HUES64 (cell line): Measurements from ENCODE around the gene FAM83G.
"Not testable (repeated sequence)": the region's sequence is repeated elsewhere in the genome, so short reads cannot be mapped to it uniquely, and the experiment has no call there.

ENCODE experiments used
- H3K27ac ChIP-seq: 2 replicates; pipeline ENCODE4 v1.7.0; 2013; ENCODE audit warnings: low read depth, low read length, inconsistent platforms
- H3K27me3 ChIP-seq: 2 replicates; pipeline ENCODE4 v1.6.1; 2013; ENCODE audit warnings: mild to moderate bottlenecking, low read length; ENCODE audit not compliant: insufficient read depth
- H3K36me3 ChIP-seq: 2 replicates; pipeline ENCODE4 v1.6.1; 2013; ENCODE audit warnings: mild to moderate bottlenecking, low read length; ENCODE audit not compliant: insufficient read depth
- H3K4me1 ChIP-seq: 2 replicates; pipeline ENCODE4 v1.6.1; 2013; ENCODE audit warnings: mild to moderate bottlenecking, low read length, moderate library complexity; ENCODE audit not compliant: insufficient read depth
- H3K4me3 ChIP-seq: 2 replicates; pipeline ENCODE4 v1.5.1; 2013; ENCODE audit warnings: mild to moderate bottlenecking, low read length, moderate library complexity
- H3K9ac ChIP-seq: 2 replicates; pipeline ENCODE4 v1.6.1; 2013; ENCODE audit warnings: mild to moderate bottlenecking, low read depth, low read length
- H3K9me3 ChIP-seq: 2 replicates; pipeline ENCODE4 v1.6.1; 2013; ENCODE audit warnings: low read depth, low read length; ENCODE audit not compliant: insufficient read depth
- WGBS: fragments of 150-250, 120-280 bp; methylation state at CpG from one replicate; pipeline ENCODE4 v1.1.7; 2013; ENCODE audit warnings: missing lambda C conversion rate; 5-methylcytosine and 5-hydroxymethylcytosine counted together

Gene FAM83G

GRCh38 chr17:19037547-19037946, 33.0 kb upstream of the FAM83G start:
- H3K4me1 ChIP-seq, H3K36me3 ChIP-seq, H3K4me3 ChIP-seq, H3K9me3 ChIP-seq, H3K9ac ChIP-seq, H3K27ac ChIP-seq, H3K27me3 ChIP-seq: not testable (repeated sequence)
- no CpG with 5 or more reads among the region's 6 CpGs for WGBS

GRCh38 chr17:19036186-19036585, 31.6 kb upstream of the FAM83G start:
- H3K4me3 ChIP-seq, H3K9ac ChIP-seq, H3K27ac ChIP-seq, H3K9me3 ChIP-seq, H3K4me1 ChIP-seq, H3K27me3 ChIP-seq, H3K36me3 ChIP-seq: not testable (repeated sequence)
- no CpG with 5 or more reads among the region's 6 CpGs for WGBS

GRCh38 chr17:19032377-19032988, 27.9 kb upstream of the FAM83G start:
- H3K27ac ChIP-seq, H3K4me3 ChIP-seq, H3K27me3 ChIP-seq, H3K36me3 ChIP-seq, H3K9ac ChIP-seq, H3K9me3 ChIP-seq, H3K4me1 ChIP-seq: not testable (repeated sequence)
- no CpG with 5 or more reads among the region's 24 CpGs for WGBS

- H3K27me3 ChIP-seq, H3K4me3 ChIP-seq, H3K9me3 ChIP-seq, H3K4me1 ChIP-seq, H3K36me3 ChIP-seq, H3K27ac ChIP-seq, H3K9ac ChIP-seq: not testable (repeated sequence)
- no CpG with 5 or more reads among the region's 4 CpGs for whole genome bisulfite sequencing
These were observed 27.2 kb upstream of the FAM83G start for GRCh38 chr17:19031729-19032128.

GRCh38 chr17:19030771-19031449, 26.3 kb upstream of the FAM83G start:
- H3K4me3 ChIP-seq, result not testable (repeated sequence)

GRCh38 chr17:19029740-19030139, 25.2 kb upstream of the FAM83G start:
- not testable (repeated sequence) for H3K4me3 ChIP-seq, H3K36me3 ChIP-seq, H3K9ac ChIP-seq, H3K27me3 ChIP-seq, H3K9me3 ChIP-seq, H3K27ac ChIP-seq, H3K4me1 ChIP-seq
- WGBS, result no CpG with 5 or more reads among the region's 5 CpGs

More at GRCh38 chr17:19030771-19031449, 26.3 kb upstream of the FAM83G start:
- H3K9ac ChIP-seq, H3K4me1 ChIP-seq, H3K36me3 ChIP-seq, H3K9me3 ChIP-seq, H3K27ac ChIP-seq, H3K27me3 ChIP-seq: not testable (repeated sequence)
- WGBS, result no CpG with 5 or more reads among the region's 5 CpGs

GRCh38 chr17:19028671-19029070, 24.1 kb upstream of the FAM83G start:
- H3K4me3 ChIP-seq, H3K4me1 ChIP-seq, H3K9me3 ChIP-seq, H3K27ac ChIP-seq, H3K9ac ChIP-seq, H3K36me3 ChIP-seq, H3K27me3 ChIP-seq: not testable (repeated sequence)
- no CpG with 5 or more reads among the region's 11 CpGs for WGBS

GRCh38 chr17:19024101-19025078, 19.8 kb upstream of the FAM83G start:
- 91% methylated on average over 22 of the region's 22 CpGs for WGBS
- Histone ChIP-seq H3K4me1 (no peaks in the 10 kb centered on the region), H3K27ac (no peak overlapping the region), H3K4me3 (no peak overlapping the region), H3K9me3 (no peaks in the 10 kb centered on the region), H3K9ac (no peak overlapping the region), H3K36me3 (no peaks in the 10 kb centered on the region), H3K27me3 (peaks cover 2% of the 10 kb centered on the region; the same call in 1 of the 2 replicates)

GRCh38 chr17:19023209-19023999, 18.8 kb upstream of the FAM83G start:
- H3K4me3 ChIP-seq, result no peak overlapping the region

GRCh38 chr17:19022747-19023146, 18.2 kb upstream of the FAM83G start:
- Histone ChIP-seq H3K4me1 (no peaks in the 10 kb centered on the region), H3K27ac (no peak overlapping the region)
- 95% methylated on average over 3 of the region's 6 CpGs for WGBS

More at GRCh38 chr17:19023209-19023999, 18.8 kb upstream of the FAM83G start:
- Histone ChIP-seq H3K9ac (no peak overlapping the region), H3K36me3 (no peaks in the 10 kb centered on the region), H3K4me1 (no peaks in the 10 kb centered on the region), H3K27ac (no peak overlapping the region), H3K27me3 (peaks cover 2% of the 10 kb centered on the region; the same call in 1 of the 2 replicates), H3K9me3 (no peaks in the 10 kb centered on the region)
- 81% methylated on average over 7 of the region's 9 CpGs for WGBS

More at GRCh38 chr17:19022747-19023146, 18.2 kb upstream of the FAM83G start:
- Histone ChIP-seq H3K36me3 (no peaks in the 10 kb centered on the region), H3K9ac (no peak overlapping the region), H3K9me3 (no peaks in the 10 kb centered on the region), H3K4me3 (no peak overlapping the region), H3K27me3 (peaks cover 2% of the 10 kb centered on the region; the same call in 1 of the 2 replicates)
